Caco-2 (cell line): ENCODE measurements around the gene IP6K2. TPM values are rescaled to one million over a fixed set of nuclear protein-coding genes. Genes with fewer than 3 reads are reported as not detected.

Source experiments
- BruUV-seq: library from RNA; stranded (reverse); fragments of 400-500 nt; replicated peaks from 2 replicates; lab custom pipeline; 2021; lab: Mats Ljungman, UMichigan
- CTCF ChIA-PET: fragments of 300-600 bp; sonication (Branson Sonifier 250); formaldehyde crosslinking; loops from one replicate; lab custom pipeline; 2022; ENCODE audit warnings: antibody characterized with exemption; lab: Charles Lee
- POLR2A ChIA-PET: fragments of 300-600 bp; sonication (Branson Sonifier 250); formaldehyde crosslinking; loops from one replicate; lab custom pipeline; 2022; ENCODE audit warnings: antibody characterized with exemption; lab: Charles Lee
- DNase-seq, 2 experiments: peaks; one replicate each; pipeline versions ENCODE4 v3.0.0 to v3.0.0-alpha.2; 2020 to 2022
- H3K27me3 ChIP-seq: replicated peaks from 2 replicates; pipeline ENCODE4 v1.6.0; 2011; ENCODE audit warnings: low read length; ENCODE audit not compliant: control insufficient read depth, insufficient read depth
- H3K36me3 ChIP-seq: 2 replicates; pipeline ENCODE4 v1.5.1; 2011; ENCODE audit warnings: low read length; ENCODE audit not compliant: control insufficient read depth, insufficient read depth
- H3K4me1 ChIP-seq: fragments of 250-450 bp; sonication (Bioruptor Pico); 2 replicates; pipeline ENCODE4 v1.5.1; 2020; ENCODE audit warnings: mild to moderate bottlenecking
- H3K4me3 ChIP-seq: 2 replicates; pipeline ENCODE4 v1.5.1; 2011; ENCODE audit warnings: low read depth, mild to moderate bottlenecking, control low read depth, low read length
- H3K9me3 ChIP-seq: fragments of 250-450 bp; sonication (Bioruptor Pico); 2 replicates; pipeline ENCODE4 v1.5.1; 2020; ENCODE audit warnings: mild to moderate bottlenecking, moderate library complexity
- H3K27ac Mint-ChIP-seq: one replicate; pipeline ENCODE4 v1.8.0; 2022; ENCODE audit warnings: mixed read lengths; ENCODE audit not compliant: unreplicated experiment
- H3K27me3 Mint-ChIP-seq: one replicate; pipeline ENCODE4 v1.8.0; 2022; ENCODE audit warnings: mixed read lengths; ENCODE audit not compliant: insufficient read depth, unreplicated experiment
- H3K36me3 Mint-ChIP-seq: one replicate; pipeline ENCODE4 v1.8.0; 2022; ENCODE audit warnings: mild to moderate bottlenecking, mixed read lengths; ENCODE audit not compliant: insufficient read depth, unreplicated experiment
- H3K4me1 Mint-ChIP-seq: one replicate; pipeline ENCODE4 v1.8.0; 2022; ENCODE audit warnings: low read depth, mixed read lengths; ENCODE audit not compliant: unreplicated experiment
- H3K4me3 Mint-ChIP-seq: one replicate; pipeline ENCODE4 v1.8.0; 2022; ENCODE audit warnings: mild to moderate bottlenecking, moderate library complexity, mixed read lengths; ENCODE audit not compliant: unreplicated experiment
- H3K9me3 Mint-ChIP-seq: one replicate; pipeline ENCODE4 v1.8.0; 2022; ENCODE audit warnings: mixed read lengths; ENCODE audit not compliant: unreplicated experiment
- intact Hi-C: fragments of 100-400 bp; cut with micrococcal nuclease; formaldehyde crosslinking; loops from one replicate; pipeline ENCODE4 v1.10.0; 2022; ENCODE audit not compliant: unreplicated experiment
- total RNA-seq: library from RNA; stranded (reverse); gene quantifications from 2 replicates; pipeline ENCODE4 v1.2.3, GENCODE V29; 2022
- TF ChIP-seq, protein P1 (sequence below), 2 experiments: fragments of 200-600 bp in 1 of 2; IDR thresholded peaks; 1 replicate in 1 of 2; 2 replicates in 1 of 2; pipeline versions ENCODE4 v1.5.1 to v1.8.0; 2011 to 2022; ENCODE audit warnings: antibody characterized with exemption in 1 of 2, control low read depth in 1 of 2, inconsistent platforms in 1 of 2, low read depth in 1 of 2, low read length in 1 of 2, mild to moderate bottlenecking in 1 of 2, moderate library complexity in 1 of 2; ENCODE audit not compliant: insufficient read depth in 1 of 2, severe bottlenecking in 1 of 2, unreplicated experiment in 1 of 2

Gene IP6K2
- total RNA-seq, 1 experiment from 2014 or later: 91.7 TPM

- peaks cover 3% of the 10 kb centered on the region for H3K4me1 Mint-ChIP-seq
- peaks cover 9% of the 10 kb centered on the region for H3K36me3 ChIP-seq
- H3K9me3 ChIP-seq: no peaks in the 10 kb centered on the region
- no peaks in the 10 kb centered on the region for H3K27me3 Mint-ChIP-seq
- peaks cover 39% of the 10 kb centered on the region for H3K36me3 Mint-ChIP-seq
- ChIA-PET POLR2A (no interaction called here), CTCF (no interaction called here)
- H3K27me3 ChIP-seq: no peaks in the 10 kb centered on the region
- TF ChIP-seq, protein P1, sequence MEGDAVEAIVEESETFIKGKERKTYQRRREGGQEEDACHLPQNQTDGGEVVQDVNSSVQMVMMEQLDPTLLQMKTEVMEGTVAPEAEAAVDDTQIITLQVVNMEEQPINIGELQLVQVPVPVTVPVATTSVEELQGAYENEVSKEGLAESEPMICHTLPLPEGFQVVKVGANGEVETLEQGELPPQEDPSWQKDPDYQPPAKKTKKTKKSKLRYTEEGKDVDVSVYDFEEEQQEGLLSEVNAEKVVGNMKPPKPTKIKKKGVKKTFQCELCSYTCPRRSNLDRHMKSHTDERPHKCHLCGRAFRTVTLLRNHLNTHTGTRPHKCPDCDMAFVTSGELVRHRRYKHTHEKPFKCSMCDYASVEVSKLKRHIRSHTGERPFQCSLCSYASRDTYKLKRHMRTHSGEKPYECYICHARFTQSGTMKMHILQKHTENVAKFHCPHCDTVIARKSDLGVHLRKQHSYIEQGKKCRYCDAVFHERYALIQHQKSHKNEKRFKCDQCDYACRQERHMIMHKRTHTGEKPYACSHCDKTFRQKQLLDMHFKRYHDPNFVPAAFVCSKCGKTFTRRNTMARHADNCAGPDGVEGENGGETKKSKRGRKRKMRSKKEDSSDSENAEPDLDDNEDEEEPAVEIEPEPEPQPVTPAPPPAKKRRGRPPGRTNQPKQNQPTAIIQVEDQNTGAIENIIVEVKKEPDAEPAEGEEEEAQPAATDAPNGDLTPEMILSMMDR (IDR thresholded peaks at IDR 0.05; ENCODE audit: insufficient read depth in 1 of 2, low read depth in 1 of 2, low read length in 1 of 2, severe bottlenecking in 1 of 2, unreplicated experiment in 1 of 2): no peak
- BruUV-seq: no TSS peak
- no peaks in the 10 kb centered on the region for H3K9me3 Mint-ChIP-seq
- no peak for DNase-seq
- no peaks in the 10 kb centered on the region for H3K4me1 ChIP-seq
- intact Hi-C loops: no loop called here
- no peak overlapping the region for H3K27ac Mint-ChIP-seq
- H3K4me3 ChIP-seq: no peak overlapping the region
- no peak overlapping the region for H3K4me3 Mint-ChIP-seq
Observed at GRCh38 chr3:48678566-48679380, 38.2 kb downstream of the IP6K2 start.

- no peaks in the 10 kb centered on the region for H3K4me1 ChIP-seq
- H3K4me1 Mint-ChIP-seq: no peaks in the 10 kb centered on the region
- no peak overlapping the region for H3K4me3 ChIP-seq
- intact Hi-C loops: no loop called here
- BruUV-seq: no TSS peak
- H3K27ac Mint-ChIP-seq: no peak overlapping the region
- no peak overlapping the region for H3K4me3 Mint-ChIP-seq
- H3K36me3 ChIP-seq: peaks cover 9% of the 10 kb centered on the region
- no peaks in the 10 kb centered on the region for H3K9me3 ChIP-seq
- H3K27me3 Mint-ChIP-seq: no peaks in the 10 kb centered on the region
- no peaks in the 10 kb centered on the region for H3K27me3 ChIP-seq
- H3K36me3 Mint-ChIP-seq: peaks cover 42% of the 10 kb centered on the region
- H3K9me3 Mint-ChIP-seq: no peaks in the 10 kb centered on the region
- DNase-seq: no peak
- TF ChIP-seq, protein P1 (IDR thresholded peaks at IDR 0.05; ENCODE audit: insufficient read depth in 1 of 2, low read depth in 1 of 2, low read length in 1 of 2, severe bottlenecking in 1 of 2, unreplicated experiment in 1 of 2): no peak
- CTCF ChIA-PET: no interaction called here
- POLR2A ChIA-PET: interaction anchor here (0.8 kb wide), 1 partner anchor 9 kb away, joined by 9 read pairs; no protein-coding TSS in a partner anchor
Observed at GRCh38 chr3:48678056-48678455, 39.0 kb downstream of the IP6K2 start.

DNA sequence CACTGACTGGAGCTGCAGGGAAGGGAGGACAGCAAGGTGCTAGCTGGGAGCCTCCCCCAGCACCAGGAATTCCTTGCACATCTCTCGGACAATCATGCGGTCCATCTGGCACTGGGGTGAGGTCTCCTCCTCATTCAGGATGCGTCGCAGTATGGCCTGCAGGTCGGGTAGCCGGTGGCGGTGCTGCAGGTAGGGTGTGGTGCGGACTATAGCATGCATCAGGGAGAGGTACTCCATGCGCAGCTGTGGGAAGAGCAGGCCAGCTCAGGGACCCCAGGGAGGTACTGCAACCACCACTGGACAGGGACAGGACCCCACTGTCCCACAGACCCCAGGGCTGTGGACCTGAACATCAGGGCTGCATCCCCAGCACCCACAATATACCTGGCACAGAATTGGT lies 42.5 kb downstream of the IP6K2 start:
- POLR2A ChIA-PET: interaction anchor here (1.6 kb wide), 1 partner anchor 11 kb away, joined by 3 read pairs; no protein-coding TSS in a partner anchor

More for the DNA sequence above, 42.5 kb downstream of the IP6K2 start:
- H3K4me3 ChIP-seq: no peak overlapping the region
- TF ChIP-seq, protein P1 (IDR thresholded peaks at IDR 0.05; ENCODE audit: insufficient read depth in 1 of 2, low read depth in 1 of 2, low read length in 1 of 2, severe bottlenecking in 1 of 2, unreplicated experiment in 1 of 2): no peak
- no peaks in the 10 kb centered on the region for H3K4me1 ChIP-seq
- Mint-ChIP-seq H3K4me1 (no peaks in the 10 kb centered on the region), H3K27ac (no peak overlapping the region), H3K9me3 (no peaks in the 10 kb centered on the region), H3K4me3 (no peak overlapping the region), H3K36me3 (peaks cover 47% of the 10 kb centered on the region), H3K27me3 (no peaks in the 10 kb centered on the region)
- peaks cover 6% of the 10 kb centered on the region for H3K36me3 ChIP-seq
- intact Hi-C loops: no loop called here
- no TSS peak for BruUV-seq
- no peaks in the 10 kb centered on the region for H3K9me3 ChIP-seq
- CTCF ChIA-PET: interaction anchor here (0.5 to 0.9 kb wide), 3 partner anchors 10 to 23 kb away, joined by 3 to 5 read pairs (median 4); partner anchors contain the start of gene NCKIPSD
- no peaks in the 10 kb centered on the region for H3K27me3 ChIP-seq
- no peak for DNase-seq
